ENCODE results near the gene MARK1. TPM values are rescaled to one million over a fixed set of nuclear protein-coding genes. Genes with fewer than 3 reads are reported as not detected.

Gene MARK1
- total and polyA plus RNA-seq, 10 of the 15 experiments (the other 5 are each of a cell fraction or from before 2014, with no cell fraction given) = 0.02 to 0.67 (median 0.12) TPM; not detected in 6

DNA sequence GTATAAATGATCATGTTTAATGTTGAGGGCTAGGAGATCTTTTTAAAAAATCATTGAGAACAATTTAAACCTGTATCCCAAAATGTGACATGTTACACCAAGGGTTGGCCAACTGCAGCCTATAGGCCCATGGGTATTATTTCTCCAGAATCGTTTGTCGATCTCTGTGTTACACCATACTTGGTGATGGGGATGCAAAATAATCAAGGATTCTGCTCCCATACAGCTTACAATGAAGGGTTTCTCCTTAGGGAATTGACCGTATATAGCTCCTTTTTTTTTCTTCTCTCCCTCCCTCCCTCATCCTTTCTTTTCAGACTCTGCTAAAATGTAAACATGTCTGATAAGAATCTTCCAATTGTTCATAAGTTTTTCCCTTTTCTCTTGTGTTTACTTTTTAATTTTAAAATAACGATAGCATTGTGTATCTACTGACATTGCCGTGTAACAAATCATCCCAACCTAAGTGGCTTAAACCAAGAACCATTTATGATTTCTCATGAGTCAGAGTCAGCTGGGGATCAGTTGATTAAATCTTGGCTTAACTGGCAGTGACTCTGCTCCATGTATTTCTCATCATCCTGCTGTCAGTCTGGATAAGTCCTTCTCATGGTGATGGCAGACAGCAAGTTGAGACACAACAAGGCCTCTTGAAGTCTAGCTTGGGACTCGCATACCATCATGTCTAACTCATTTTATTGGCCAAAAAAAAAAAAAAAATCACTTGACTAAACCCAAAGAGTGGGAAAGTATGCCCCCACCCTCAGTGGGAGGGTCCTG is 48.0 kb downstream of the MARK1 start:
- ATAC-seq (no peak), FAIRE-seq (no peak), DNase-seq (ENCODE audit: low read depth, low spot score) (no peak)
- no TSS peak for BruUV-seq (replicated peaks)
- no peak overlapping the region for H2AFZ ChIP-seq (ENCODE audit: control insufficient read depth, low read depth, low read length)
- ChIA-PET RAD21 (ENCODE audit: unreplicated experiment) (no interaction called here), SMC1A (ENCODE audit: uncharacterized antibody, unreplicated experiment) (no interaction called here), CTCF (interaction anchor here (0.7 to 1.2 kb wide), 2 partner anchors 105 to 132 kb away, joined by 3 to 4 read pairs; no protein-coding TSS in a partner anchor), POLR2A (no interaction called here)
- TF ChIP-seq PML (IDR thresholded peaks at IDR 0.05; ENCODE audit: low read length) (no peak), PAX5 (IDR thresholded peaks at IDR 0.05; ENCODE audit: borderline replicate concordance, low read depth, low read length) (no peak), USF1 (IDR thresholded peaks at IDR 0.05; ENCODE audit: borderline replicate concordance, extremely low read length, insufficient read depth, low read depth, low read length) (no peak), BMI1 (IDR thresholded peaks at IDR 0.05; ENCODE audit: borderline replicate concordance) (no peak), LARP7 (IDR thresholded peaks at IDR 0.05) (no peak), SP1 (IDR thresholded peaks at IDR 0.05; ENCODE audit: low read depth, low read length) (no peak), DPF2 (IDR thresholded peaks at IDR 0.05) (no peak), CEBPB (IDR thresholded peaks at IDR 0.05; ENCODE audit: borderline replicate concordance in 1 of 2, low read depth in 2 of 2, low read length in 2 of 2) (no peak), EED (IDR thresholded peaks at IDR 0.05; ENCODE audit: low read depth) (no peak)
- no peaks in the 10 kb centered on the region for H3K79me2 ChIP-seq (ENCODE audit: control insufficient read depth, insufficient read depth, low read length)
- H3K4me3 ChIP-seq = no peak overlapping the region
- H3K27me3 ChIP-seq (replicated peaks in 1 of 2; ENCODE audit: control insufficient read depth in 2 of 2, insufficient read depth in 2 of 2, low read length in 1 of 2) = no peaks in the 10 kb centered on the region
- intact Hi-C loops (cut with micrococcal nuclease; ENCODE audit: unreplicated experiment) (no loop called here), in situ Hi-C loops (cut with MboI) (no loop called here)
- H3K4me1 ChIP-seq (ENCODE audit: control insufficient read depth, insufficient read depth, low read length) = no peaks in the 10 kb centered on the region
- WGBS (ENCODE audit: insufficient coverage, insufficient replicate concordance, low lambda C conversion rate, missing lambda C conversion rate) = 73% methylated on average over 6 of the region's 6 CpGs
- H3K27ac ChIP-seq (ENCODE audit: control insufficient read depth, insufficient read depth) = no peak overlapping the region
- no peak overlapping the region for H3K4me2 ChIP-seq (ENCODE audit: control insufficient read depth, insufficient read depth)
- H3K9ac ChIP-seq (ENCODE audit: control insufficient read depth, insufficient read depth, low read length) = no peak overlapping the region
- no peaks in the 10 kb centered on the region for H3K36me3 ChIP-seq (ENCODE audit: control insufficient read depth in 2 of 2, insufficient read depth in 2 of 2, low read length in 1 of 2)
- no peaks in the 10 kb centered on the region for H4K20me1 ChIP-seq (ENCODE audit: control insufficient read depth, insufficient read depth)
- H3K9me3 ChIP-seq (replicated peaks; ENCODE audit: control insufficient read depth, insufficient read depth, low read length) = no peaks in the 10 kb centered on the region; the same call in 1 of the 3 replicates

Measured in GM12878 (cell line).